ENCODE data around the gene SBF2. TPM values are rescaled to one million over a fixed set of nuclear protein-coding genes. Genes with fewer than 3 reads are reported as not detected.

The SBF2 gene
- polyA plus RNA-seq, 1 donor (not counting 4 experiments of a cell fraction or from before 2014, with no cell fraction given): 24.5 TPM

DNA sequence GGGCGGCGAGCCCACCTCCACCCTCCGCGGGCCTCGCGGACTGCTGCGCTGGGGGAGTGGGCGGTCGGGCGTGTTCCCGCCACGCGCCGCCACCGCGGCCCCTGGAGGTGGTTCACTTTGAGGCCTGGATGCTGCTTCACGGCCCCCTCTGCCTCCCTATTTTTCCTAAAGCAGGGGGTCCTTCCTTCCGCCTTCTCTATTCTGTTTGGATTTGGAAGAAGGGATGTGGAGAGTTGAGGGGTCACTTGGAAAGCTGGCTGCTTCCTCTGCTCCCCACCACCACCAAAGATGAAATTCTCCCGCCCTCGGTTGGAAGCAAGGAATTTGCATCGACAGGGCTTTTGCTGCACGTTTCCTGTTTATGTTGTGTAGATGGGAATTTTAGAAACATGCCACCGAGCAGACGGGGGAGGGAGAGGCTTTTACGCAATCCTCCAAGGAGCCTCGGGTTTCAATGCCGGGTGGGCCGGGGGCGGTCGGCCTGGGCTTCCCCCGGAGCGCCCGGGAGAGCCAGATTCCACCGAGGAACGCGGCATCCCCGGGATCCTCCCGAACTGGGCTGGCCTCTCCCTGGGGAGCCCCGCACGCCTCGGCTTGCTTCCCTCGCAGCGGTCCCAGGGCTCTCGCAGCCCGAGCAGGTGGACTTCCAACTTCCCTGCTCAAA lies 403 bp upstream of the SBF2 start:
- peaks cover 26% of the 10 kb centered on the region for H3K4me1 ChIP-seq (ENCODE audit: control insufficient read depth, extremely low read depth, insufficient read depth, low read length)
- no peak for TF ChIP-seq EZH2 (IDR thresholded peaks at IDR 0.05; ENCODE audit: low read length)
- TF ChIP-seq, protein P1, sequence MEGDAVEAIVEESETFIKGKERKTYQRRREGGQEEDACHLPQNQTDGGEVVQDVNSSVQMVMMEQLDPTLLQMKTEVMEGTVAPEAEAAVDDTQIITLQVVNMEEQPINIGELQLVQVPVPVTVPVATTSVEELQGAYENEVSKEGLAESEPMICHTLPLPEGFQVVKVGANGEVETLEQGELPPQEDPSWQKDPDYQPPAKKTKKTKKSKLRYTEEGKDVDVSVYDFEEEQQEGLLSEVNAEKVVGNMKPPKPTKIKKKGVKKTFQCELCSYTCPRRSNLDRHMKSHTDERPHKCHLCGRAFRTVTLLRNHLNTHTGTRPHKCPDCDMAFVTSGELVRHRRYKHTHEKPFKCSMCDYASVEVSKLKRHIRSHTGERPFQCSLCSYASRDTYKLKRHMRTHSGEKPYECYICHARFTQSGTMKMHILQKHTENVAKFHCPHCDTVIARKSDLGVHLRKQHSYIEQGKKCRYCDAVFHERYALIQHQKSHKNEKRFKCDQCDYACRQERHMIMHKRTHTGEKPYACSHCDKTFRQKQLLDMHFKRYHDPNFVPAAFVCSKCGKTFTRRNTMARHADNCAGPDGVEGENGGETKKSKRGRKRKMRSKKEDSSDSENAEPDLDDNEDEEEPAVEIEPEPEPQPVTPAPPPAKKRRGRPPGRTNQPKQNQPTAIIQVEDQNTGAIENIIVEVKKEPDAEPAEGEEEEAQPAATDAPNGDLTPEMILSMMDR (optimal IDR thresholded peaks at IDR 0.05 in 1 of 3, IDR thresholded peaks at IDR 0.05 in 1 of 3, conservative IDR thresholded peaks at IDR 0.05 in 1 of 3; ENCODE audit: extremely low read depth in 1 of 3, insufficient read depth in 2 of 3, low read length in 3 of 3): no peak
- peak overlapping the region; percentile 87 for H3K9ac ChIP-seq (ENCODE audit: control insufficient read depth, extremely low read depth, insufficient read depth, low read length)
- no peaks in the 10 kb centered on the region for H4K20me1 ChIP-seq (ENCODE audit: control insufficient read depth, extremely low read depth, insufficient read depth, low read length)
- H3K4me3 ChIP-seq (ENCODE audit: control insufficient read depth in 2 of 3, extremely low read depth in 1 of 3, insufficient read depth in 2 of 3, low read depth in 1 of 3, low read length in 3 of 3): peak overlapping the region; percentile 68 to 94 (median 74)
- H3K9me3 ChIP-seq (ENCODE audit: control insufficient read depth, low read depth, low read length): no peaks in the 10 kb centered on the region
- H3K79me2 ChIP-seq (ENCODE audit: control insufficient read depth, insufficient read depth, low read length): peaks cover 35% of the 10 kb centered on the region
- H3K9me1 ChIP-seq (ENCODE audit: control insufficient read depth, extremely low read depth, insufficient read depth, low read length): no peaks in the 10 kb centered on the region
- no peaks in the 10 kb centered on the region for H3K27me3 ChIP-seq (ENCODE audit: control insufficient read depth, extremely low read depth, insufficient read depth, low read length)
- peak overlapping the region; percentile 81 for H3K27ac ChIP-seq (ENCODE audit: control insufficient read depth, insufficient read depth, low read length)
- no peak for FAIRE-seq
- H2AFZ ChIP-seq (ENCODE audit: control insufficient read depth, low read length): peak overlapping the region; percentile 89
- dilution Hi-C loops (cut with MboI; ENCODE audit: extremely low pct_ligation_motif_present, low sequenced_read_pairs): no loop called here
- no peak for DNase-seq (ENCODE audit: low read depth, low spot score)
- H3K36me3 ChIP-seq (ENCODE audit: control insufficient read depth in 2 of 2, extremely low read depth in 1 of 2, insufficient read depth in 2 of 2, low read length in 2 of 2): peaks cover 0 to 3% of the 10 kb centered on the region in 2 experiments
- H3K4me2 ChIP-seq (ENCODE audit: control insufficient read depth, extremely low read depth, insufficient read depth, low read depth, low read length): peak overlapping the region; percentile 93

- H3K79me2 ChIP-seq (ENCODE audit: control insufficient read depth, insufficient read depth, low read length): peaks cover 47% of the 10 kb centered on the region
- H3K27ac ChIP-seq (ENCODE audit: control insufficient read depth, insufficient read depth, low read length): no peak overlapping the region
- H3K27me3 ChIP-seq (ENCODE audit: control insufficient read depth, extremely low read depth, insufficient read depth, low read length): no peaks in the 10 kb centered on the region
- H2AFZ ChIP-seq (ENCODE audit: control insufficient read depth, low read length): no peak overlapping the region
- H4K20me1 ChIP-seq (ENCODE audit: control insufficient read depth, extremely low read depth, insufficient read depth, low read length): no peaks in the 10 kb centered on the region
- peaks cover 2% of the 10 kb centered on the region for H3K9me1 ChIP-seq (ENCODE audit: control insufficient read depth, extremely low read depth, insufficient read depth, low read length)
- H3K4me3 ChIP-seq (ENCODE audit: control insufficient read depth in 2 of 3, extremely low read depth in 1 of 3, insufficient read depth in 2 of 3, low read depth in 1 of 3, low read length in 3 of 3): no peak overlapping the region
- dilution Hi-C loops (cut with MboI; ENCODE audit: extremely low pct_ligation_motif_present, low sequenced_read_pairs): no loop called here
- DNase-seq (ENCODE audit: low read depth, low spot score) (no peak), FAIRE-seq (no peak)
- H3K36me3 ChIP-seq (ENCODE audit: control insufficient read depth in 2 of 2, extremely low read depth in 1 of 2, insufficient read depth in 2 of 2, low read length in 2 of 2): peaks cover 0 to 5% of the 10 kb centered on the region in 2 experiments
- no peak for TF ChIP-seq EZH2 (IDR thresholded peaks at IDR 0.05; ENCODE audit: low read length)
- TF ChIP-seq, protein P1 (optimal IDR thresholded peaks at IDR 0.05 in 1 of 3, IDR thresholded peaks at IDR 0.05 in 1 of 3, conservative IDR thresholded peaks at IDR 0.05 in 1 of 3; ENCODE audit: extremely low read depth in 1 of 3, insufficient read depth in 2 of 3, low read length in 3 of 3): no peak
- no peak overlapping the region for H3K9ac ChIP-seq (ENCODE audit: control insufficient read depth, extremely low read depth, insufficient read depth, low read length)
- peaks cover 19% of the 10 kb centered on the region for H3K4me1 ChIP-seq (ENCODE audit: control insufficient read depth, extremely low read depth, insufficient read depth, low read length)
- no peak overlapping the region for H3K4me2 ChIP-seq (ENCODE audit: control insufficient read depth, extremely low read depth, insufficient read depth, low read depth, low read length)
- H3K9me3 ChIP-seq (ENCODE audit: control insufficient read depth, low read depth, low read length): no peaks in the 10 kb centered on the region
These were observed 2.0 kb downstream of the SBF2 start for GRCh38 chr11:10291801-10292638.

Measured in keratinocyte (primary cell).